Nephron progenitor cell (in vitro differentiated cells): Measurements from ENCODE around the gene DUSP15.

ENCODE experiments used
- DNase-seq: peaks from one replicate; pipeline ENCODE4 v3.0.0; 2021
- H3K27ac Mint-ChIP-seq: 2 replicates; pipeline ENCODE4 v1.8.0; 2021; ENCODE audit warnings: mild to moderate bottlenecking, moderate library complexity, mixed read lengths
- H3K27me3 Mint-ChIP-seq: 2 replicates; pipeline ENCODE4 v1.8.0; 2021; ENCODE audit warnings: mild to moderate bottlenecking, low read depth, mixed read lengths; ENCODE audit not compliant: poor library complexity
- H3K36me3 Mint-ChIP-seq: 2 replicates; pipeline ENCODE4 v1.8.0; 2021; ENCODE audit warnings: low read depth, mixed read lengths
- H3K4me1 Mint-ChIP-seq: 2 replicates; pipeline ENCODE4 v1.8.0; 2021; ENCODE audit warnings: mixed read lengths
- H3K4me3 Mint-ChIP-seq: 2 replicates; pipeline ENCODE4 v1.8.0; 2021; ENCODE audit warnings: mild to moderate bottlenecking, moderate library complexity, mixed read lengths
- H3K9me3 Mint-ChIP-seq: 2 replicates; pipeline ENCODE4 v1.8.0; 2021; ENCODE audit warnings: mild to moderate bottlenecking, moderate library complexity, mixed read lengths
- CTCF ChIP-seq: fragments of 200-600 bp; sonication (generic); IDR thresholded peaks from 2 replicates; pipeline ENCODE4 v1.5.0; 2021; ENCODE audit warnings: antibody characterized with exemption

Gene DUSP15

GRCh38 chr20:31870726-31871617 is 645 bp upstream of the DUSP15 start:
- TF ChIP-seq CTCF, result no peak
- H3K27ac Mint-ChIP-seq, result no peak overlapping the region
- H3K27me3 Mint-ChIP-seq, result peaks cover 11% of the 10 kb centered on the region
- no peak for DNase-seq
- peak overlapping the region; percentile 93 for H3K4me3 Mint-ChIP-seq
- peaks cover 56% of the 10 kb centered on the region for H3K4me1 Mint-ChIP-seq
- H3K36me3 Mint-ChIP-seq, result peaks cover 11% of the 10 kb centered on the region
- no peaks in the 10 kb centered on the region for H3K9me3 Mint-ChIP-seq

GRCh38 chr20:31869673-31869941 is 720 bp downstream of the DUSP15 start:
- H3K9me3 Mint-ChIP-seq, result no peaks in the 10 kb centered on the region
- peaks cover 11% of the 10 kb centered on the region for H3K36me3 Mint-ChIP-seq
- peak overlapping the region; percentile 99 for H3K4me3 Mint-ChIP-seq

GRCh38 chr20:31868853-31869672 is 1.3 kb downstream of the DUSP15 start:
- H3K4me1 Mint-ChIP-seq, result peaks cover 50% of the 10 kb centered on the region
- H3K27me3 Mint-ChIP-seq, result peaks cover 11% of the 10 kb centered on the region
- H3K4me3 Mint-ChIP-seq, result peak overlapping the region; percentile 99
- H3K36me3 Mint-ChIP-seq, result peaks cover 5% of the 10 kb centered on the region
- no peak overlapping the region for H3K27ac Mint-ChIP-seq
- no peak for DNase-seq
- no peak for TF ChIP-seq CTCF
- H3K9me3 Mint-ChIP-seq, result no peaks in the 10 kb centered on the region

More at GRCh38 chr20:31869673-31869941, 720 bp downstream of the DUSP15 start:
- H3K27me3 Mint-ChIP-seq, result peaks cover 11% of the 10 kb centered on the region
- peak overlapping the region; percentile 61 for H3K27ac Mint-ChIP-seq
- no peak for TF ChIP-seq CTCF
- H3K4me1 Mint-ChIP-seq, result peaks cover 54% of the 10 kb centered on the region
- DNase-seq, result no peak

DNA sequence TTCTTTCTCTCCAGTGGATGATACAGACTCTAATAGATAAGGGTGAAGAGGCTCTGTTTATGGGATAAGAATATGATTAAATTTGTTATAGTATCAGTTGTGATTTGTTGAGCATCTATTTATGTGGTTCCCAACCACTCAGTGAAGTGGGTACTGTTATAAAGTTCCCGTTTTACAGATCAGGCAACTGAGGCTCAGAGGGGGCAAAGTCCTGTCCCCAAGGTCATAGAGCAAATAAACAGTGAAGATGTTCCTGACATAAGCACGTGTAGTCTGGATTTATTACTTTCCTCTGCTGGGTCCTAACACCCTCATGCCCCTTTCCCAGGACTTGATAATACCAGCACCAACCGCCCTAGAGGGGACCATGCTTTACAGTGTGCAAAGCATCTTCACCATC is 4.1 kb downstream of the DUSP15 start:
- DNase-seq, result no peak
- H3K9me3 Mint-ChIP-seq, result no peaks in the 10 kb centered on the region
- TF ChIP-seq CTCF, result no peak
- H3K4me1 Mint-ChIP-seq, result peaks cover 54% of the 10 kb centered on the region
- H3K27me3 Mint-ChIP-seq, result peaks cover 11% of the 10 kb centered on the region
- peaks cover 3% of the 10 kb centered on the region for H3K36me3 Mint-ChIP-seq
- no peak overlapping the region for H3K4me3 Mint-ChIP-seq
- no peak overlapping the region for H3K27ac Mint-ChIP-seq

DNA sequence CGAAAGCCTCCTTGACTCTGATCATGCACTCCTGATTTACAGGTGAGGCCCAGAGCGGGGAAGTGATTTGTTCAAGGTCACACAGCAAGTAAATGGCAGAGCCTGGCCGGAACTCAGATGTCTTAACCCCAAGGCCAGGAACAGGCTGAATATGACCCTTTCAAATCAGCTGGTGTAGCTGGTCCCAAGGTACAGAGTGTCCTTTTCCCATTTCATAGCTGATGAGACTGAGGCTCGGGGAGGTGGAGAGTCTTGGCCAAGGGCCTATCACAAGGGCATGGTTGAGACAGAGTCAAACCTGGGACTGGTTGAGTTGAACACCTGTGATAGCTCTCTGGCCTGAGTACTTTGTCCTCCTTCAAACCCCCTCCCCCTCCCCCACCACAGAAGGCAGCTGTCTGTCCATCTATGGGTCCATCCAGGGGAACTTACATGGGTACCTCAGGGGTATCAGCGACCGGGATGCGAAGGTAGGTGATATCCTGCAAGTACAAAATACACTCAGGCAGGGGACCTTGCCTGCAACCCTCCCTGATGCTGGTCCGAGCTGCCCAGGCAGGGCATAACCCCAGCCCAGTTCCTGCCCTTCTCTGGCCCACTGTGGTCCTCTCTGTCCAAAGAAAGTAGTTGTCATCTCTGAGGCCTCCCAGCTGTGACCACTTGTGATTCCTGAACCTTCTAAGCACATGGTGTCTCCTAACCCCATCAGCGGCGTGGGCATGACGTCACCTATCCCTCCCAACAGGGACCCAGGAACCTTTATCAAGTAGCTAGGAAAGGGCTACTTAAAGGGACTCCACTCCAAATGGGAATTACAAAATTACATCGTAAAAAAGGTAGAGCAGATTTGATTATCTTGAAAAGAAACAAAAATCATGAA is 5.6 kb downstream of the DUSP15 start:
- no peaks in the 10 kb centered on the region for H3K9me3 Mint-ChIP-seq
- no peak for DNase-seq
- no peak overlapping the region for H3K27ac Mint-ChIP-seq
- H3K36me3 Mint-ChIP-seq, result peaks cover 3% of the 10 kb centered on the region
- H3K4me1 Mint-ChIP-seq, result peaks cover 54% of the 10 kb centered on the region
- H3K4me3 Mint-ChIP-seq, result no peak overlapping the region
- H3K27me3 Mint-ChIP-seq, result peaks cover 11% of the 10 kb centered on the region
- no peak for TF ChIP-seq CTCF
